Caco-2 (cell line): ENCODE measurements around the gene MOB2. TPM values are rescaled to one million over a fixed set of nuclear protein-coding genes. Genes with fewer than 3 reads are reported as not detected.
"Not testable (repeated sequence)": the region's sequence is repeated elsewhere in the genome, so short reads cannot be mapped to it uniquely, and the experiment has no call there.

Source experiments
- BruUV-seq: library from RNA; stranded (reverse); fragments of 400-500 nt; replicated peaks from 2 replicates; lab custom pipeline; 2021; lab: Mats Ljungman, UMichigan
- CTCF ChIA-PET: fragments of 300-600 bp; sonication (Branson Sonifier 250); formaldehyde crosslinking; loops from one replicate; lab custom pipeline; 2022; ENCODE audit warnings: antibody characterized with exemption; lab: Charles Lee
- POLR2A ChIA-PET: fragments of 300-600 bp; sonication (Branson Sonifier 250); formaldehyde crosslinking; loops from one replicate; lab custom pipeline; 2022; ENCODE audit warnings: antibody characterized with exemption; lab: Charles Lee
- DNase-seq, 2 experiments: peaks; one replicate each; pipeline versions ENCODE4 v3.0.0 to v3.0.0-alpha.2; 2020 to 2022
- H3K27me3 ChIP-seq: replicated peaks from 2 replicates; pipeline ENCODE4 v1.6.0; 2011; ENCODE audit warnings: low read length; ENCODE audit not compliant: control insufficient read depth, insufficient read depth
- H3K36me3 ChIP-seq: 2 replicates; pipeline ENCODE4 v1.5.1; 2011; ENCODE audit warnings: low read length; ENCODE audit not compliant: control insufficient read depth, insufficient read depth
- H3K4me1 ChIP-seq: fragments of 250-450 bp; sonication (Bioruptor Pico); 2 replicates; pipeline ENCODE4 v1.5.1; 2020; ENCODE audit warnings: mild to moderate bottlenecking
- H3K4me3 ChIP-seq: 2 replicates; pipeline ENCODE4 v1.5.1; 2011; ENCODE audit warnings: low read depth, mild to moderate bottlenecking, control low read depth, low read length
- H3K9me3 ChIP-seq: fragments of 250-450 bp; sonication (Bioruptor Pico); 2 replicates; pipeline ENCODE4 v1.5.1; 2020; ENCODE audit warnings: mild to moderate bottlenecking, moderate library complexity
- H3K27ac Mint-ChIP-seq: one replicate; pipeline ENCODE4 v1.8.0; 2022; ENCODE audit warnings: mixed read lengths; ENCODE audit not compliant: unreplicated experiment
- H3K27me3 Mint-ChIP-seq: one replicate; pipeline ENCODE4 v1.8.0; 2022; ENCODE audit warnings: mixed read lengths; ENCODE audit not compliant: insufficient read depth, unreplicated experiment
- H3K36me3 Mint-ChIP-seq: one replicate; pipeline ENCODE4 v1.8.0; 2022; ENCODE audit warnings: mild to moderate bottlenecking, mixed read lengths; ENCODE audit not compliant: insufficient read depth, unreplicated experiment
- H3K4me1 Mint-ChIP-seq: one replicate; pipeline ENCODE4 v1.8.0; 2022; ENCODE audit warnings: low read depth, mixed read lengths; ENCODE audit not compliant: unreplicated experiment
- H3K4me3 Mint-ChIP-seq: one replicate; pipeline ENCODE4 v1.8.0; 2022; ENCODE audit warnings: mild to moderate bottlenecking, moderate library complexity, mixed read lengths; ENCODE audit not compliant: unreplicated experiment
- H3K9me3 Mint-ChIP-seq: one replicate; pipeline ENCODE4 v1.8.0; 2022; ENCODE audit warnings: mixed read lengths; ENCODE audit not compliant: unreplicated experiment
- intact Hi-C: fragments of 100-400 bp; cut with micrococcal nuclease; formaldehyde crosslinking; loops from one replicate; pipeline ENCODE4 v1.10.0; 2022; ENCODE audit not compliant: unreplicated experiment
- total RNA-seq: library from RNA; stranded (reverse); gene quantifications from 2 replicates; pipeline ENCODE4 v1.2.3, GENCODE V29; 2022
- TF ChIP-seq, protein P1 (sequence below), 2 experiments: fragments of 200-600 bp in 1 of 2; IDR thresholded peaks; 1 replicate in 1 of 2; 2 replicates in 1 of 2; pipeline versions ENCODE4 v1.5.1 to v1.8.0; 2011 to 2022; ENCODE audit warnings: antibody characterized with exemption in 1 of 2, control low read depth in 1 of 2, inconsistent platforms in 1 of 2, low read depth in 1 of 2, low read length in 1 of 2, mild to moderate bottlenecking in 1 of 2, moderate library complexity in 1 of 2; ENCODE audit not compliant: insufficient read depth in 1 of 2, severe bottlenecking in 1 of 2, unreplicated experiment in 1 of 2

The MOB2 gene
- total RNA-seq, 1 experiment from 2014 or later: 32.7 TPM

DNA sequence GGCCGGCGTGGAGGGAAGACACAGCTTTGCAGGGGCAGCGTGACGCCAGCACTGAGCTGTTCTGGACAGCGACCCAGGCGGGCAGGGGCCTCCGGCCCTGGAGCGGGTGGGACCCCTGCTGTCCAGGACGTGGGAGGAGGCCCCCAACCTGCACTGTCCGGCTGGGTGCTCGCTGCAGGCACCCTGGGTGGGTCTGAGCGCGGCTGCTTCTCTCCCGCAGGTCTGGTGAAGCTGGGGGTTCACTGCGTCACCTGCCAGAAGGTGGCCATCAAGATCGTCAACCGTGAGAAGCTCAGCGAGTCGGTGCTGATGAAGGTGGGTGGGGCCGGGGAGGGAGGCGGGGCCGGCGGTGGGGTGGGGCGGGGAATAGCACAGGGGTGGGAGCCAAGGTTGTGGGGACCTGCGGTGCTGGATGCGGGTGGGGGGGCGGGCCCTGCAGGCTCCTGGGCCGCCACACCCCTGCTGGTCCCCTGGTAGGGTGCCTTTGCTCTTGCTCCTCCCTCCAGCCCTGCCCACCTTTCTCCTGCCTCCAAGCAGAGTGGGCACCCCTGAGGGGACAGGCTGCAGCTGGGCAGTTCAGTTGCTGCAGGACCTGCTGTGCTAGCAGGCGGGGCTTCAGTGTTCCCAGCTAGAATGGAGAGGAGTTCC, 50.6 kb downstream of the MOB2 start:
- ChIA-PET POLR2A (no interaction called here), CTCF (no interaction called here)
- intact Hi-C loops: no loop called here
- Mint-ChIP-seq H3K4me3 (no peak overlapping the region), H3K36me3 (no peaks in the 10 kb centered on the region), H3K4me1 (no peaks in the 10 kb centered on the region), H3K27me3 (no peaks in the 10 kb centered on the region), H3K27ac (no peak overlapping the region), H3K9me3 (no peaks in the 10 kb centered on the region)
- H3K36me3 ChIP-seq: no peaks in the 10 kb centered on the region
- DNase-seq: no peak
- H3K4me1 ChIP-seq: peaks cover 28% of the 10 kb centered on the region
- no peaks in the 10 kb centered on the region for H3K27me3 ChIP-seq
- TF ChIP-seq, protein P1, sequence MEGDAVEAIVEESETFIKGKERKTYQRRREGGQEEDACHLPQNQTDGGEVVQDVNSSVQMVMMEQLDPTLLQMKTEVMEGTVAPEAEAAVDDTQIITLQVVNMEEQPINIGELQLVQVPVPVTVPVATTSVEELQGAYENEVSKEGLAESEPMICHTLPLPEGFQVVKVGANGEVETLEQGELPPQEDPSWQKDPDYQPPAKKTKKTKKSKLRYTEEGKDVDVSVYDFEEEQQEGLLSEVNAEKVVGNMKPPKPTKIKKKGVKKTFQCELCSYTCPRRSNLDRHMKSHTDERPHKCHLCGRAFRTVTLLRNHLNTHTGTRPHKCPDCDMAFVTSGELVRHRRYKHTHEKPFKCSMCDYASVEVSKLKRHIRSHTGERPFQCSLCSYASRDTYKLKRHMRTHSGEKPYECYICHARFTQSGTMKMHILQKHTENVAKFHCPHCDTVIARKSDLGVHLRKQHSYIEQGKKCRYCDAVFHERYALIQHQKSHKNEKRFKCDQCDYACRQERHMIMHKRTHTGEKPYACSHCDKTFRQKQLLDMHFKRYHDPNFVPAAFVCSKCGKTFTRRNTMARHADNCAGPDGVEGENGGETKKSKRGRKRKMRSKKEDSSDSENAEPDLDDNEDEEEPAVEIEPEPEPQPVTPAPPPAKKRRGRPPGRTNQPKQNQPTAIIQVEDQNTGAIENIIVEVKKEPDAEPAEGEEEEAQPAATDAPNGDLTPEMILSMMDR (IDR thresholded peaks at IDR 0.05; ENCODE audit: insufficient read depth in 1 of 2, low read depth in 1 of 2, low read length in 1 of 2, severe bottlenecking in 1 of 2, unreplicated experiment in 1 of 2): no peak
- no peak overlapping the region for H3K4me3 ChIP-seq
- no peaks in the 10 kb centered on the region for H3K9me3 ChIP-seq
- no TSS peak for BruUV-seq

DNA sequence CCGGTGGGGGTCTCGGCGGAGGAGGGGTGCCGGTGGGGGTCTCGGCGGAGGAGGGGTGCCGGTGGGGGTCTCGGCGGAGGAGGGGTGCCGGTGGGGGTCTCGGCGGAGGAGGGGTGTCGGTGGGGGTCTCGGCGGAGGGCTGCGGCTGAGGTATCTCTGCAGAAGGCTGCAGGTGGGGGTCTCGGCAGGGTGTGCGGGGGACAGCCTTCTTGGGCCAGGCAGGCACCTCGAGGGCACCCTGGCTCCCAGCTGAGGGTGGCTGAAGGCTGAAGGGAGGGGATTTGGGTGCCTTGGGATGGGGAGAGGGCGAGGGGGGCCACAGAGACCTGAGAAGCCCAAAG, 51.1 kb downstream of the MOB2 start:
- H3K27me3 Mint-ChIP-seq, H3K36me3 ChIP-seq, H3K27me3 ChIP-seq, H3K4me3 Mint-ChIP-seq, CTCF ChIA-PET, H3K4me3 ChIP-seq, H3K9me3 Mint-ChIP-seq, intact Hi-C loops, DNase-seq, H3K27ac Mint-ChIP-seq, H3K4me1 Mint-ChIP-seq, BruUV-seq, POLR2A ChIA-PET, H3K9me3 ChIP-seq, H3K36me3 Mint-ChIP-seq: not testable (repeated sequence)
- H3K4me1 ChIP-seq: peaks cover 28% of the 10 kb centered on the region

DNA sequence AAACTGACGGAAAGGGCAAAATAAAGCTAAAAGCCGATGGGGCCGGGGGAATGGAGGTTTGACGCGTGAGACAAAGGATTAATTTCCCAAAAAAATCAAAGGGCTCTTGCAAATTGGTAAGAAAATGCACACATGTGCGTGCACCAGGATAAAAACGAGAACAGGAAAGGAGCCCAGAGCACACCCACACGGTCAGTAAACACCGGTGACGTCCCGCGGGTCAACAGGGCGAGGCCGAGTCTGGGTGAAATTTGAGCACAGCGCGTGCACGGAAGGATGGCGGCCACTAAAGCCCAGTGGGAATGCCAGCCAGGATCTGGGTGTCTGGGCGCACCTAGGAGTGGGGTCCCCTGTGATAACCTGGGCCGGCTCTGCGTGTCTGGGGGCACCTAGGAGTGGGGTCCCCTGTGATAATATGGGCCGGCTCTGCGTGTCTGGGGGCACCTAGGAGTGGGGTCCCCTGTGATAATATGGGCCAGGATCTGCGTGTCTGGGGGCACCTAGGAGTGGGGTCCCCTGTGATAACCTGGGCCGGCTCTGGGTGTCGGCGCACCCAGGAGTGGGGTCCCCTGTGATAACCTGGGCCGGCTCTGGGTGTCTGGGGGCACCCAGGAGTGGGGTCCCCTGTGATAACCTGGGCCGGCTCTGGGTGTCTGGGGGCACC, 52.5 kb downstream of the MOB2 start:
- H3K27me3 ChIP-seq: no peaks in the 10 kb centered on the region
- peaks cover 28% of the 10 kb centered on the region for H3K4me1 ChIP-seq
- intact Hi-C loops: no loop called here
- H3K9me3 ChIP-seq: peaks cover 2% of the 10 kb centered on the region
- Mint-ChIP-seq H3K4me3 (no peak overlapping the region), H3K9me3 (no peaks in the 10 kb centered on the region), H3K27ac (no peak overlapping the region), H3K27me3 (no peaks in the 10 kb centered on the region), H3K36me3 (no peaks in the 10 kb centered on the region), H3K4me1 (no peaks in the 10 kb centered on the region)
- CTCF ChIA-PET: no interaction called here
- DNase-seq: no peak
- H3K36me3 ChIP-seq: no peaks in the 10 kb centered on the region
- no TSS peak for BruUV-seq
- POLR2A ChIA-PET: no interaction called here
- no peak overlapping the region for H3K4me3 ChIP-seq
- TF ChIP-seq, protein P1 (IDR thresholded peaks at IDR 0.05; ENCODE audit: insufficient read depth in 1 of 2, low read depth in 1 of 2, low read length in 1 of 2, severe bottlenecking in 1 of 2, unreplicated experiment in 1 of 2): no peak
